ENCODE results near the gene ACSM5.

- no peak for TF ChIP-seq USF2 (CRISPR knock-in tag; IDR thresholded peaks at IDR 0.05)
- no peak for TF ChIP-seq ZNF232 (CRISPR knock-in tag; IDR thresholded peaks at IDR 0.05)
- TF ChIP-seq NR2C2 (CRISPR knock-in tag; IDR thresholded peaks at IDR 0.05): no peak
- no peak for TF ChIP-seq PREB (CRISPR knock-in tag; IDR thresholded peaks at IDR 0.05; ENCODE audit: borderline replicate concordance)
- no peak for TF ChIP-seq CREB1 (CRISPR knock-in tag; IDR thresholded peaks at IDR 0.05)
- no peak for TF ChIP-seq CTCF (IDR thresholded peaks at IDR 0.05)
- TF ChIP-seq TEAD4 (CRISPR knock-in tag; IDR thresholded peaks at IDR 0.05): no peak
- no peak for TF ChIP-seq ZNF317 (CRISPR knock-in tag; IDR thresholded peaks at IDR 0.05; ENCODE audit: borderline replicate concordance, low read depth)
- no peak for TF ChIP-seq SP1 (CRISPR knock-in tag; conservative IDR thresholded peaks at IDR 0.05)
- TF ChIP-seq FOXP1 (CRISPR knock-in tag; IDR thresholded peaks at IDR 0.05; ENCODE audit: borderline replicate concordance): no peak
- no peak for TF ChIP-seq ZNF263 (CRISPR knock-in tag; IDR thresholded peaks at IDR 0.05; ENCODE audit: low read depth)
- no peak for TF ChIP-seq HMGXB4 (CRISPR knock-in tag; IDR thresholded peaks at IDR 0.05)
- TF ChIP-seq JUN (CRISPR knock-in tag; IDR thresholded peaks at IDR 0.05): no peak
Measured at GRCh38 chr16:20391045-20391444, 18.3 kb upstream of the ACSM5 start.

Data from WTC11 (cell line).